CD4-positive, alpha-beta T cell (primary cell): ENCODE data around the gene KCNE2. TPM values are rescaled to one million over a fixed set of nuclear protein-coding genes. Genes with fewer than 3 reads are reported as not detected.

Experiments
- ATAC-seq: fragments of 200-7000 bp; cut with Tn5 transposase; one replicate; pipeline ENCODE4 v1.10.0; 2022; ENCODE audit warnings: mild to moderate bottlenecking; ENCODE audit not compliant: poor library complexity
- CTCF ChIA-PET: fragments of 350-600 bp; sonication (Branson Sonifier 250); formaldehyde crosslinking; loops from one replicate; lab custom pipeline; 2021; ENCODE audit warnings: antibody characterized with exemption, inconsistent platforms; lab: Charles Lee
- POLR2A ChIA-PET: fragments of 350-600 bp; sonication (Branson Sonifier 250); formaldehyde crosslinking; loops from one replicate; lab custom pipeline; 2021; ENCODE audit warnings: antibody characterized with exemption, inconsistent platforms; lab: Charles Lee
- DNase-seq, 14 experiments: peaks; one replicate each; pipeline ENCODE4 v3.0.0-alpha.2; 2013 to 2020; ENCODE audit warnings: mixed read lengths in 2 of 14
- H3K27ac ChIP-seq, 2 donors: one replicate each; pipeline versions ENCODE4 v1.5.1 to v1.7.0; 2013; ENCODE audit warnings: low read length in 2 of 2, low read depth in 1 of 2, mild to moderate bottlenecking in 1 of 2
- H3K27me3 ChIP-seq, 2 experiments: 1 replicate in 1 of 2; 2 replicates in 1 of 2; pipeline versions ENCODE4 v1.6.1 to v1.7.0; 2013; ENCODE audit warnings: low read length in 2 of 2, control low read depth in 1 of 2, mild to moderate bottlenecking in 1 of 2, moderate library complexity in 1 of 2; ENCODE audit not compliant: insufficient read depth in 2 of 2, control insufficient read depth in 1 of 2
- H3K36me3 ChIP-seq: one replicate; pipeline ENCODE4 v1.6.1; 2013; ENCODE audit warnings: low read length, control low read depth; ENCODE audit not compliant: insufficient read depth
- H3K4me1 ChIP-seq: one replicate; pipeline ENCODE4 v1.6.1; 2013; ENCODE audit warnings: low read length, control low read depth; ENCODE audit not compliant: insufficient read depth
- H3K4me3 ChIP-seq: one replicate; pipeline ENCODE4 v1.5.1; 2013; ENCODE audit warnings: mild to moderate bottlenecking, low read length, moderate library complexity
- H3K9me3 ChIP-seq, 2 experiments: 1 replicate in 1 of 2; 2 replicates in 1 of 2; pipeline versions ENCODE4 v1.6.1 to v1.7.0; 2013; ENCODE audit warnings: low read length in 2 of 2, mild to moderate bottlenecking in 2 of 2, control low read depth in 1 of 2, moderate library complexity in 1 of 2; ENCODE audit not compliant: control insufficient read depth in 1 of 2, insufficient read depth in 1 of 2
- H3K27ac Mint-ChIP-seq: one replicate; pipeline ENCODE4 v1.8.0; 2020; ENCODE audit warnings: mixed read lengths
- H3K27me3 Mint-ChIP-seq: one replicate; pipeline ENCODE4 v1.8.0; 2021; ENCODE audit warnings: mixed read lengths
- H3K36me3 Mint-ChIP-seq: one replicate; pipeline ENCODE4 v1.8.0; 2021; ENCODE audit warnings: low read depth, mixed read lengths
- H3K4me1 Mint-ChIP-seq: one replicate; pipeline ENCODE4 v1.8.0; 2021; ENCODE audit warnings: low read depth, mixed read lengths
- H3K4me3 Mint-ChIP-seq: one replicate; pipeline ENCODE4 v1.8.0; 2020; ENCODE audit warnings: mild to moderate bottlenecking, mixed read lengths
- H3K9me3 Mint-ChIP-seq: one replicate; pipeline ENCODE4 v1.8.0; 2020; ENCODE audit warnings: mixed read lengths
- intact Hi-C, 2 experiments: fragments of 100-400 bp; cut with DNase I in 1 of 2; cut with micrococcal nuclease in 1 of 2; formaldehyde crosslinking; loops; one replicate each; pipeline versions ENCODE4 v1.15.1 to v1.9.0; 2023 to 2025; cut with DNase I, micrococcal nuclease
- total RNA-seq, 174 experiments: library from RNA in 2 of 174; stranded (reverse) in 2 of 174; gene quantifications; one replicate each; pipeline ENCODE4 v1.2.3 and lab custom pipeline; 2021 to 2026
- TF ChIP-seq, protein P1 (sequence below): fragments of 200-600 bp; IDR thresholded peaks from one replicate; pipeline ENCODE4 v1.8.0; 2022; ENCODE audit warnings: antibody characterized with exemption, mild to moderate bottlenecking

Gene KCNE2
- total RNA-seq, 2 experiments from 2014 or later: not detected

DNA sequence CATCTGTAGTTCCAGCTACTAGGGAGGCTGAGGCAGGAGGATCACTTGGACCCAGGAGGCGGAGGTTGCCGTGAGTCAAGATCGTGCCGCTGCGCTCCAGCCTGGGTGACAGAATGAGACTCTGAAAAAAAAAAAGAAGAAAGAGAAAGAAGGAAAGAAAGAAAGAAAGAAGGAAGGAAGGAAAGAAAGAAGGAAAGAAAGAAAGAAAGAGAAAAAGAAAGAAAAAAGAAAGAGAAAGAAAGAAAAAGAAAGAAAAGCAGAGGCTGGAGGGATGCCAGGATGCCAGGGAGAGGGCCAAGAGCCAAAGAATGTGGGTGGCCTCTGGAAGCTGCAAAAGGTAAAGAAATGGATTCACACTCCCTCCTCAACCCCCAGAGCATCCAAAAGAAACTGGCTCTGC, 8.2 kb upstream of the KCNE2 start:
- no peak overlapping the region for H3K4me3 ChIP-seq
- intact Hi-C loops: no loop called here
- Mint-ChIP-seq H3K4me3 (no peak overlapping the region), H3K4me1 (peaks cover 6% of the 10 kb centered on the region), H3K27me3 (peaks cover 23% of the 10 kb centered on the region), H3K9me3 (peaks cover 4% of the 10 kb centered on the region), H3K27ac (no peak overlapping the region), H3K36me3 (no peaks in the 10 kb centered on the region)
- CTCF ChIA-PET: interaction anchor here (1.2 kb wide), 1 partner anchor 431 kb away, joined by 5 read pairs; no protein-coding TSS in a partner anchor
- H3K36me3 ChIP-seq: no peaks in the 10 kb centered on the region
- H3K27me3 ChIP-seq: no peaks in the 10 kb centered on the region
- DNase-seq (no peak), ATAC-seq (no peak)
- H3K9me3 ChIP-seq: no peaks in the 10 kb centered on the region
- no peak overlapping the region for H3K27ac ChIP-seq
- TF ChIP-seq, protein P1, sequence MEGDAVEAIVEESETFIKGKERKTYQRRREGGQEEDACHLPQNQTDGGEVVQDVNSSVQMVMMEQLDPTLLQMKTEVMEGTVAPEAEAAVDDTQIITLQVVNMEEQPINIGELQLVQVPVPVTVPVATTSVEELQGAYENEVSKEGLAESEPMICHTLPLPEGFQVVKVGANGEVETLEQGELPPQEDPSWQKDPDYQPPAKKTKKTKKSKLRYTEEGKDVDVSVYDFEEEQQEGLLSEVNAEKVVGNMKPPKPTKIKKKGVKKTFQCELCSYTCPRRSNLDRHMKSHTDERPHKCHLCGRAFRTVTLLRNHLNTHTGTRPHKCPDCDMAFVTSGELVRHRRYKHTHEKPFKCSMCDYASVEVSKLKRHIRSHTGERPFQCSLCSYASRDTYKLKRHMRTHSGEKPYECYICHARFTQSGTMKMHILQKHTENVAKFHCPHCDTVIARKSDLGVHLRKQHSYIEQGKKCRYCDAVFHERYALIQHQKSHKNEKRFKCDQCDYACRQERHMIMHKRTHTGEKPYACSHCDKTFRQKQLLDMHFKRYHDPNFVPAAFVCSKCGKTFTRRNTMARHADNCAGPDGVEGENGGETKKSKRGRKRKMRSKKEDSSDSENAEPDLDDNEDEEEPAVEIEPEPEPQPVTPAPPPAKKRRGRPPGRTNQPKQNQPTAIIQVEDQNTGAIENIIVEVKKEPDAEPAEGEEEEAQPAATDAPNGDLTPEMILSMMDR: no peak
- no peaks in the 10 kb centered on the region for H3K4me1 ChIP-seq
- POLR2A ChIA-PET: no interaction called here

DNA sequence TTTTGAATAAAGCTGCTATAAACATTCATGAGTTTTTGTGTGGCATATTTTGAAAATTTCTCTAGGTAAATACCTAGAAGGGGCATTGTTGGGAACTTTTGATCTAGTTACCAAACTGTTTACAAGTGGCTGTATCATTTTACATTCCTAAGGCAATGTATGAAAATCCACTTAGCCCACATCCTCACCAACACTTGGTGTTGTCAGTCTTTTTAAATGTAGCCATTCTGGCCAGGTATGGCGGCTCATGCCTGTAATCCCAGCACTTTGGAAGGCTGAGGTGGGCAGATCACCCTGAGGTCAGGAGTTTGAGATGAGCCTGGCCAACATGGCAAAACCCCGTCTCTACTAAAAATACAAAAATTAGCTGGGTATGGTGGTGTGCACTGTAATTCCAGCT, 5.9 kb upstream of the KCNE2 start:
- peaks cover 4% of the 10 kb centered on the region for H3K9me3 Mint-ChIP-seq
- no peaks in the 10 kb centered on the region for H3K36me3 Mint-ChIP-seq
- no peak overlapping the region for H3K27ac Mint-ChIP-seq
- ChIA-PET CTCF (interaction anchor here (1.3 kb wide), 1 partner anchor 434 kb away, joined by 3 read pairs; no protein-coding TSS in a partner anchor), POLR2A (no interaction called here)
- no peaks in the 10 kb centered on the region for H3K36me3 ChIP-seq
- H3K4me3 Mint-ChIP-seq: no peak overlapping the region
- H3K27ac ChIP-seq: no peak overlapping the region
- intact Hi-C loops: no loop called here
- peaks cover 28% of the 10 kb centered on the region for H3K27me3 Mint-ChIP-seq
- H3K27me3 ChIP-seq: no peaks in the 10 kb centered on the region
- no peak overlapping the region for H3K4me3 ChIP-seq
- peaks cover 6% of the 10 kb centered on the region for H3K4me1 ChIP-seq
- ATAC-seq: no peak
- no peak for DNase-seq
- H3K4me1 Mint-ChIP-seq: peaks cover 12% of the 10 kb centered on the region
- H3K9me3 ChIP-seq: no peaks in the 10 kb centered on the region
- TF ChIP-seq, protein P1: no peak

DNA sequence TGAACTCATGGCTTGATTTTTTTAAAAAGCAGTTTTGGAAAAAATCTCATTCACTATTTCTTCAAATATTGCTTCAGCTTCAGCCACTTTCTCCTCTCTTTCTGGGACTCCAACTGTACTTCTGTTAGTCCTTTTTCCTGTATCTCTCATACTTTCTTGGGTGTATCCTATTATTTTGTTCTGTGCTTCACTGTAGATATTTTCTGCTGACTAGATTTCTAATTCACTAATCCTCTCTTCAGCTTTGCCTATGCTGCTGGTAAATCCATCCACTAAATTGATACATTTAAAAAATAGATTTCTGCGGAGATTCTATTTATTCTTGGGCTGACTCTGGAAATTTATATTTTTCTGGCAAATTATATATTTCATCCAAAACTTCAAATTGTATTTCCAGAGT, 4.9 kb upstream of the KCNE2 start:
- peaks cover 10% of the 10 kb centered on the region for H3K4me1 Mint-ChIP-seq

More for the DNA sequence above, 4.9 kb upstream of the KCNE2 start:
- H3K36me3 Mint-ChIP-seq: no peaks in the 10 kb centered on the region
- TF ChIP-seq, protein P1: no peak
- no peaks in the 10 kb centered on the region for H3K27me3 ChIP-seq
- no peak overlapping the region for H3K27ac ChIP-seq
- H3K36me3 ChIP-seq: no peaks in the 10 kb centered on the region
- H3K9me3 ChIP-seq: no peaks in the 10 kb centered on the region
- H3K4me1 ChIP-seq: peaks cover 6% of the 10 kb centered on the region
- ChIA-PET POLR2A (no interaction called here), CTCF (interaction anchor here (1.2 to 1.3 kb wide), 2 partner anchors 11 to 435 kb away, joined by 3 to 5 read pairs; no protein-coding TSS in a partner anchor)
- H3K27ac Mint-ChIP-seq: no peak overlapping the region
- ATAC-seq: no peak
- intact Hi-C loops: no loop called here
- no peak for DNase-seq
- H3K4me3 ChIP-seq: no peak overlapping the region
- H3K27me3 Mint-ChIP-seq: peaks cover 28% of the 10 kb centered on the region
- H3K9me3 Mint-ChIP-seq: peaks cover 4% of the 10 kb centered on the region
- no peak overlapping the region for H3K4me3 Mint-ChIP-seq
